Activated naive CD4-positive, alpha-beta T cell (primary cell): ENCODE data around the gene HS3ST5.
"Not testable (repeated sequence)": the region's sequence is repeated elsewhere in the genome, so short reads cannot be mapped to it uniquely, and the experiment has no call there.

Source experiments
- DNase-seq, 4 experiments: peaks; one replicate each; lab custom pipeline; 2025; lab: John Stamatoyannopoulos, UW

Gene HS3ST5

DNA sequence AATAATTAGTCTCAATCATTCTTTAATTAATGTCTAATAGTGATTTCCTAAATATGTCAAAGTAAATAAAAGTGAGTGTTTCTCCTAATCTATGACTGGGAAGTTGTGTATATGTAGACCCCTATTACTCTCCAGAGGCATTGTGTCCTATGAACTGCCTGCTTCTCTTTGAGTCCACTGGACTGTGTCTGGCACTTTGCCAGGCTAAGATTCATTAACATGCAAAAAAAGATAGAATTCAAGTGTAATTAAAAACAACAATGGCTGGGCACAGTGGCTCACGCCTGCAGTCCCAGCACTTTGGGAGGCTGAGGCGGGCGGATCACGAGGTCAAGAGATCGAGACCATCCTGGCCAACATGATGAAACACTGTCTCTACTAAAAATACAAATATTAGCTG is 298.3 kb downstream of the HS3ST5 start:
- not testable (repeated sequence) for DNase-seq

- DNase-seq = no peak
Observed at GRCh38 chr6:114042267-114043016, 300.4 kb downstream of the HS3ST5 start.

DNA sequence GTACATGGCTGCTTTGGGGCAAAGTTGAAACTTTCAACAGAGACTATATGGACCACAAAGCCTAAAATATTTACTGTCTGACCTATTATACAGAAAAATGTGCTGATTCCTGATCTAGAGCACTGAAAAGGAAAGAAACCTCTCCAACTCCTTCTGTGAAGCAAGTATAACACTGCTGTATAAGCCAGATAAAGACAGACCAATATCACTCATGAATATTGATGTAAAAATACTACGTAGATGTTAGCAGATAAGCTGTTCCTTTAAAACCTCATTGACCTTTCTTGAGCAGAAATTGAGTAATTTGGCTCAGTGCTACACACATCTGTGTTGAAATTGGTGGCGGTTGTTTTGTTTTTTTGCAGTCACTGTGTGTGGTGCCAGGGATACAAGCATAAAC is 302.0 kb downstream of the HS3ST5 start:
- DNase-seq = no peak

DNA sequence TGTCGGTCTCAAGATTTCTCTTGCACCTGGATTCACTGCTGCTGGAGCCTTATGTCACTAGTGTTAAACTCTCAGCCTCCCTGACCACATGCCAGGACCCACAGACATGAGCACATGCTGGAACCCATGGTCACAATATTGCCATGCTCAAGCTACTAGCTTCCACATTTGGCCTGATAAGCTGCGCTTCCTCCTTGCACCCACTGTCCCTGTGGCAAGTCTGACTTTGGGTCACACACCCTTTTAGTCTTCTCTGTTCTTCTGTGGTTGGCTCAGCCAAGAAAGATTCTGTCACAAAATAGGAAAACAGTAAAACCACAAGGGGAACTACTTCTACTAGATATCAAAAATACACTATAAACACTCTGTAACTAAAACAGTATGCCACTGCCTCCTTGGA is 303.0 kb downstream of the HS3ST5 start:
- no peak for DNase-seq

DNA sequence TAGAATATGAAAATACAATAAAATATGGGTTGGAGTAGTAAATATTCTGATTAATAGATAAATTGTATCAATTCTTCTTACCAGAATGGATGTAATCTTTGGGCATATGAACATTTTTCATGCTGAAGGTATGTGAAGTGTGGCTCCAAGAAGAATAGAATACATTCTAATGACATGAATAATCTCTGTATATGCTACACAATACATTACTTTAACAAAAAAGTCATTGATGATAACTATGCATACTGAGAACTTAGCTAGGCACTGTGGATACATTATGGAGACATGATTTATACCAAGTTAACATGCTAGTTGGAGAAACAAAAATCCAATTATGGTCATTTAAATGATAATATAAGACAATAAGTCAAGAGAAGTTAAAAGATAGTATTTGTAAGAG is 309.2 kb downstream of the HS3ST5 start:
- no peak for DNase-seq

DNA sequence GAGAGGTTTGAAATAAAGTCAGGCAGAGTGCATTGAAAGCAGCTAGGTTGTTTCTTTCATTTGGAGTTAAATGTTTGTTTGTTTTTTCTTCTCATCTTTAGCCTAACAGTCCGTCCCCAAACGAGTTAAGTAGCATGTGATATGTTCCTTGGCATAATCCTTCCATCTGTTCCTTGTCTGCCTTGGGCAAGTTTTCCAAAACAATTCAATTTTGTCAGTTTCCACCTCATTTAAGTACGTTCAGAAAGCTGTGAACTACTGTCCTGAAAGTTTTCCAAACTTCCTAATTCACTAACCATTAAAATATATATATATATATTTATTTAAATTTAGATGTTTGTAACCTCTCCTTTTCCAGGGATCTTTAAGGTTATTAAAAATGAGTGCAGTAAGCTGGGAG is 310.1 kb downstream of the HS3ST5 start:
- DNase-seq = no peak

DNA sequence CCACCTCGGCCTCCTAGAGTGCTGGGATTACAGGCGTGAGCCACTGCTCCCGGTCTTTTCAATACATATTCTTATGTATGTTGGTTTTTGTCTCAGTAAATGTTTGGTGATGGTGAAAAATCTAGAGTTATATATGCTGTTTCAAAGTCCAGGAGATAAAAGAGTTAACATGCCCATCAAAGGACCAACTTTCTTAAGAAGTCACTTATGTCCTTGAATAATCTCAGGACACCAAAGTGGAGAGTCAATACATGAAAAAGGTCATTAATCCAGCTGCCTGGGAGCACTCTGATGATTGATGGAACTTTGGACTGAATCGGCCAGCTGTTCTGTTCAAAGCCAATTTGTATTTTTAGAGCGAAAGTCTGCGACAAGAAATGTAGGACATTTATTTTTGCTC is 312.1 kb downstream of the HS3ST5 start:
- DNase-seq = no peak

DNA sequence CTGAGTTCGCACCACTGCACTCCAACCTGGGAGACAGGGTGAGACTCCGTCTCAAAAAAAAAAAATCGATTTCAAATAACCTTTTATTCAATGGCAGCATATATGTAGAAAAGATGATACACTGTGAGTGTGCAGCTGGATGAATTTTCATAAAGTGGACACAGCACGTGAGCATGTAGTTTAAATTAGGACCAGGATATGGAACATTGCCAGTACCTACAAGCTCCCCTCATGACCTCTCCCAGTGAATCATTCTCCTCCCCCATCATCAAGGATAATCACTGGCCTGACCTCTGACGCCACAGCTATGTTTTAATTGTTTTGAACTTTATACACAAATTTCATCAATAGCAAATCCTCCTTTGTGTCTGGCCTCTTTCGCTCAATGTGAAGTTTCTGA is 318.1 kb downstream of the HS3ST5 start:
- no peak for DNase-seq

DNA sequence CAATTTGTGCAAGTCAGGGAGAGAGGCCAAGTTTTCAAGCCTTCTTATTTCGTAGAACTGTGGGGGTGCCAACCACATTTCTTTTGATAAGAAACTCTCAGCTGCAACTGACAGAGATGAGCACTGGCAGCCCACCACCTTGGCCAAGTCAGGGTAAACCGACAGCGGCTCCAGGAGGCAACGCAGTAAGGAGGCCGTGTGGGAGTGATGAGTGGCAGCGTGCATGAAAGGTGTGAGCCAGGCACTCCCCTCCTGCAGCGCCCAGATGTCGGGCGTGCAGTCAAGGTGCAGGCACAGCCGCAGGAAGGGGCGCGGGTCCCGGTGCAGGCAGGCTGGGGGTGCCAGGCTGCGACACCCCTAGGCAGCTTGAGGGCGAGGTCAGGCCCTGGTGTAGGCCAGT is 322.6 kb downstream of the HS3ST5 start:
- no peak for DNase-seq

- not testable (repeated sequence) for DNase-seq
Observed at GRCh38 chr6:114017146-114017545, 325.7 kb downstream of the HS3ST5 start.

DNA sequence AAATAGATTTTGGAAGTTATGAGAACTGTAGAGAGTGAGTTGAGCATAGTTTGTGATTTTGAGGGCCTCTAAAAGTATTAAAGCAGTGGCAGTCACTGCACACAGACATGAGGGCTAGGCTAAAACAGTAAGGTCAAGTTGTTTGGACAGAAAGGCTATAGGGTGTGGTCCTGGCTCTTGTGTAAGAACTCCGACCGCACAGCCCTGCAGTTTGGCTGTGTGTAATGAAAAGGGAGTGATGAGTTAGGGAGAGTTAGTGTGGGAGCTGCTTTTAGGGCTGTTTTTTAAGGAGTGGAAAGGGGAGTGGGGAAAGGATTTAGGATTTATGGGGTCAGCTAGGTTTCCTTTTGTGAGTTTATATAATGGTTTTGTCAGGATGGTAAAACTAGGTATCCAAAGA is 328.7 kb downstream of the HS3ST5 start:
- DNase-seq = not testable (repeated sequence)

GRCh38 chr6:114011486-114011885 is 331.3 kb downstream of the HS3ST5 start:
- DNase-seq = not testable (repeated sequence)

GRCh38 chr6:114010540-114010939 is 332.3 kb downstream of the HS3ST5 start:
- DNase-seq = no peak

GRCh38 chr6:114009192-114009591 is 333.6 kb downstream of the HS3ST5 start:
- no peak for DNase-seq

DNA sequence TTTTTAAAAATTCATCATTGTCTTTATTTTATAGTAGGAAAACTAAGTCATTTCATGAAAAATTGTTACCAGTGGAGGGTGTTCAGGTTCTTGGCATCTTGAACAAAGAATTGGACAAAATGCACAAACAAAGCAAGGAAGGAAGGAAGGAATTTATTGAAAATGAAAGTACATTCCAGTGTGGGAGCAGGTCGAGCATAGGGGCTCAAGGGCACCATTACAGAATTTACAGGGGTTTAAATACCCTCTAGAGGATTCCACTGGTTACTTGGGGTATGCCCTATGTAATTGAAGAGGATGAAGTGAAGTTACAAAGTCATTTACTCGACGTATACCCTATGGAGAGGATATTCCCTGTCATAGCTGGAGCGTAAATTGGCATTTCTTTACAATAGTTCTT is 334.5 kb downstream of the HS3ST5 start:
- DNase-seq = no peak

- DNase-seq = no peak
Observed at GRCh38 chr6:114007516-114007915, 335.3 kb downstream of the HS3ST5 start.
